ENCODE data around the gene NCAPG2.

NCAPG2 gene

GRCh38 chr7:158650821-158651225 is 53.8 kb downstream of the NCAPG2 start:
- DNase-seq: no peak
- Histone ChIP-seq H3K79me2 (ENCODE audit: low read length) (peaks cover 49% of the 10 kb centered on the region), H3K4me1 (ENCODE audit: low read length) (peaks cover 3% of the 10 kb centered on the region), H3K9me2 (replicated peaks; ENCODE audit: insufficient read depth, low read length) (no peaks in the 10 kb centered on the region), H3F3A (ENCODE audit: insufficient read depth, low read length) (no peaks in the 10 kb centered on the region), H3K27ac (ENCODE audit: low read length) (no peak overlapping the region), H3K36me3 (replicated peaks; ENCODE audit: insufficient read depth, low read length) (peaks cover 36% of the 10 kb centered on the region), H3K4me3 (ENCODE audit: low read length) (no peak overlapping the region), H3K4me2 (ENCODE audit: low read depth, low read length) (no peak overlapping the region), H4K20me1 (ENCODE audit: insufficient read depth, low read length) (no peaks in the 10 kb centered on the region), H3K27me3 (replicated peaks; ENCODE audit: insufficient read depth, low read length) (no peaks in the 10 kb centered on the region), H2AFZ (ENCODE audit: low read length) (no peak overlapping the region), H3K9ac (ENCODE audit: low read length) (no peak overlapping the region), H3K9me3 (replicated peaks; ENCODE audit: insufficient read depth, low read length) (no peaks in the 10 kb centered on the region)
- TF ChIP-seq EZH2phosphoT487 (IDR thresholded peaks at IDR 0.05; ENCODE audit: low read length): no peak
- no peak for TF ChIP-seq CTCF (IDR thresholded peaks at IDR 0.05; ENCODE audit: low read length)
- TF ChIP-seq EZH2 (optimal IDR thresholded peaks at IDR 0.05; ENCODE audit: low read depth, low read length): no peak

GRCh38 chr7:158649279-158649678 is 55.3 kb downstream of the NCAPG2 start:
- no peak for TF ChIP-seq EZH2phosphoT487 (IDR thresholded peaks at IDR 0.05; ENCODE audit: low read length)
- no peak for TF ChIP-seq CTCF (IDR thresholded peaks at IDR 0.05; ENCODE audit: low read length)
- no peak for TF ChIP-seq EZH2 (optimal IDR thresholded peaks at IDR 0.05; ENCODE audit: low read depth, low read length)
- no peaks in the 10 kb centered on the region for H3K27me3 ChIP-seq (replicated peaks; ENCODE audit: insufficient read depth, low read length)

GRCh38 chr7:158648787-158649186 is 55.8 kb downstream of the NCAPG2 start:
- H3K27me3 ChIP-seq (replicated peaks; ENCODE audit: insufficient read depth, low read length): no peaks in the 10 kb centered on the region
- DNase-seq: no peak
- H3K9ac ChIP-seq (ENCODE audit: low read length): no peak overlapping the region
- H3K9me3 ChIP-seq (replicated peaks; ENCODE audit: insufficient read depth, low read length): no peaks in the 10 kb centered on the region
- H3K4me3 ChIP-seq (ENCODE audit: low read length): no peak overlapping the region
- H3K4me1 ChIP-seq (ENCODE audit: low read length): no peaks in the 10 kb centered on the region
- H2AFZ ChIP-seq (ENCODE audit: low read length): no peak overlapping the region
- peaks cover 33% of the 10 kb centered on the region for H3K79me2 ChIP-seq (ENCODE audit: low read length)
- TF ChIP-seq EZH2 (optimal IDR thresholded peaks at IDR 0.05; ENCODE audit: low read depth, low read length): no peak
- no peak for TF ChIP-seq EZH2phosphoT487 (IDR thresholded peaks at IDR 0.05; ENCODE audit: low read length)
- TF ChIP-seq CTCF (IDR thresholded peaks at IDR 0.05; ENCODE audit: low read length): no peak
- no peak overlapping the region for H3K27ac ChIP-seq (ENCODE audit: low read length)
- no peaks in the 10 kb centered on the region for H3K9me2 ChIP-seq (replicated peaks; ENCODE audit: insufficient read depth, low read length)
- H3K36me3 ChIP-seq (replicated peaks; ENCODE audit: insufficient read depth, low read length): peaks cover 29% of the 10 kb centered on the region
- no peaks in the 10 kb centered on the region for H4K20me1 ChIP-seq (ENCODE audit: insufficient read depth, low read length)
- H3K4me2 ChIP-seq (ENCODE audit: low read depth, low read length): no peak overlapping the region
- no peaks in the 10 kb centered on the region for H3F3A ChIP-seq (ENCODE audit: insufficient read depth, low read length)

More at GRCh38 chr7:158649279-158649678, 55.3 kb downstream of the NCAPG2 start:
- Histone ChIP-seq H3K9me3 (replicated peaks; ENCODE audit: insufficient read depth, low read length) (no peaks in the 10 kb centered on the region), H3K4me3 (ENCODE audit: low read length) (no peak overlapping the region), H3K4me1 (ENCODE audit: low read length) (no peaks in the 10 kb centered on the region), H3K36me3 (replicated peaks; ENCODE audit: insufficient read depth, low read length) (peaks cover 29% of the 10 kb centered on the region), H3K27ac (ENCODE audit: low read length) (no peak overlapping the region), H3K79me2 (ENCODE audit: low read length) (peaks cover 36% of the 10 kb centered on the region), H4K20me1 (ENCODE audit: insufficient read depth, low read length) (no peaks in the 10 kb centered on the region), H2AFZ (ENCODE audit: low read length) (no peak overlapping the region), H3K9ac (ENCODE audit: low read length) (no peak overlapping the region), H3K4me2 (ENCODE audit: low read depth, low read length) (no peak overlapping the region), H3K9me2 (replicated peaks; ENCODE audit: insufficient read depth, low read length) (no peaks in the 10 kb centered on the region), H3F3A (ENCODE audit: insufficient read depth, low read length) (no peaks in the 10 kb centered on the region)
- DNase-seq: no peak

All from MM.1S (cell line).